ENCODE measurements around the gene HIPK2.

DNA sequence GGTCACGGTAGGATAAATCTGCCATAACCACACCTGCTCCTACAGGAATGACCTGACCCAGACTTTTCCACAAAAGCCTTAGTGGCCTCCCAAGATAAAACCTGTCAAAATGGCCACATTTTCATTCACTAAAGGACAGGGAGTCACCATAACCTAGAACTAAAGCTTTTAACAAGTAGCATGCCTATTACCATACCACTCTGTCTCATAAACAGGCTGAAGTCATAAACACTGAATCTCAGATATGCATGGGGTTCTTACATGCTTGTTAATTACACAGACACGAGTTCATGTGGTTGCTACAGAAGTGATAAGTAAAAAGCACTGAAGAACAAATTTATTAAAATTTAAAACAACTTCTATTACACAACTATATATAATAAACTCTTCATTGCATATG is 56.0 kb downstream of the HIPK2 start:
- no peak for TF ChIP-seq POLR2AphosphoS5 (IDR thresholded peaks at IDR 0.05; ENCODE audit: borderline replicate concordance, low read depth, low read length)
- TF ChIP-seq EZH2 (IDR thresholded peaks at IDR 0.05) = no peak
